ENCODE results near the gene FOXN3.

The FOXN3 gene

DNA sequence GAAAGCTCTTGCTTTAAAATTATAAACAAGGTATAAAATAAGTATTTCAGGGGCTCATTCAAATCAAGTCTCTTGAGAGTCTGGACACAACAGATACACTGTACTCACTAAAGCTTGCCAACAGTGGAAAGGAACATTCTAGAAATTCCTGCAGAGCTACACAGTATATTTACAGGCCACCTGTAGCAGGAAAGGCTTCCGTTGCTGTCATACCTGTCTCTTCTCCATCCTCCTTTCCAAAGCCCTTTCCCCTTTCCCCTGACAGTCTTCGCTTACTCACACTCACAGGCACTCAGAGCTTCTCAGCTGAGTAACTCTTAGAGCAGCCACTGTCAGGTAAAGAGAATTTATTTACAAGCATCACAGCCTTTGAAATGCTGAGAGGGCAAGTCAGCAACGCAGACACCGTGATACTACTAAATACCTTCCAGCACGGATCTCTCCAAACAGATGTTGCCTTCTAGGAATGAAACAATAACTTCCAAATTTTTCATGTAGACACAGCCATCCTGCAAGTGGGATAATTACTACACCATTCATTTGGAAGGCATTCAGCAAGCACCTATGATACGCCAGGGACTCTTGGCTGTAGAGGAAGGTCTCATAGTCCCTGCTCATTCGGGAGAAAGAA lies 167.9 kb downstream of the FOXN3 start:
- no peak for DNase-seq (ENCODE audit: low spot score)

DNA sequence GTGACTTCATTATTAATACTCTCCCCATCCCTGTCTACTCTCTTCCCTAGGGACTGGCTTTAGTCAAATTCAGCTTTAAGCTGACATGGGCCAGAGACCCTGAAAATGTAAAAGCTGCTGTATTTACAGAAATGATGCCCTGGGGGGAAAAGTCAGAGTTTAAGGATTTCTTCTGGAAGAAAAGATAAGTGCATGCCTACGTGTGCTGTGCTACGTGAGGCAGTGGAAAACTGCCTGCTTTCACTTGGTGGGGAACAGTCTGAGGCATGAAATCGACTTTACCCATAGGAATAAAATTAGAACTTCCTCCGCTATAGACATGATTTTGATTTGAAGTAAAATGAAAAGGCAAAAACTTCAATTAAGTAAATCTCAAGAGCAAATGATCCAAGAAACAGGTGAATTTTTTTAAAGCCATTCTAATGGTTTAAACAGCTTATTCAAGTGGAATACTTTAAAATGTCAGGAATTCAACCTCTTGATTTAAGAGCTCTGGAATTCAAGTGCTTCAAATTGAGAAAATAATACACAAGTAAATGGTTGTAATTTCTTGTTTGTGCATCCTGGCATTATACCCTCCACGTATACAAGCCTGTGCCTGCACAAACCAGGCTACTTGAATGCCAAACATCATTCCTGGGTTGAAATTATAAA lies 168.5 kb downstream of the FOXN3 start:
- no peak for DNase-seq (ENCODE audit: low spot score)

DNA sequence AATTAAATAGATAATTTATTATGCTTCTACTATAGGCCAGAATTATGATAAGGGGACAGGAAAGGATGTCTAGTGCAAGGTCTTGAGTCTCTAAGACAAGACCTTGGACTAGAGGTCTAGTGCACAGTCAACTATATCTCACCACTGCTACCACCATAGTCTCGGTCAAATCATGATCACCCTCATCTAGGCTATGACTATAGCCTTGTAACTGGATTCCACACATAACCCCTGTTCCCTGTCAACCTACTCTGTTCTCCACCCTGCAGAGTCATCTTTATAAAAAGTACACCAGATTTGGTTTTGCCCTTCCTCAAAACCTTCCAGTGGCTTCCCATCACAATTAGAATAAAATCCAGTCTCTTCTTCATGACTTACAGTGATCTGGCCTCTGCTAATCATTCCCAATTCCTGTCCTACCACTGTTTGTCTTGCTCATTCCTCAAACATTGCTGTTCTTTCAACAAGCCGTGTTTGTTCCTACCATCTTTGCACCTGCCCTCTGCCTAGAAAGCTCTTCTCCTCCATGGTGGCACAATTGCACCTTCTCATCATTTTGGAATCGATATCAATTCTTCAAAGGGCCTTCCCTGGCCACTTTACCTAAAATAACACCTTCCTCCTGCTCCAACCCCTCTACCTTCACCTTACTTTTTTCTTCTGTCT lies 169.4 kb downstream of the FOXN3 start:
- no peak for DNase-seq (ENCODE audit: low spot score)

DNA sequence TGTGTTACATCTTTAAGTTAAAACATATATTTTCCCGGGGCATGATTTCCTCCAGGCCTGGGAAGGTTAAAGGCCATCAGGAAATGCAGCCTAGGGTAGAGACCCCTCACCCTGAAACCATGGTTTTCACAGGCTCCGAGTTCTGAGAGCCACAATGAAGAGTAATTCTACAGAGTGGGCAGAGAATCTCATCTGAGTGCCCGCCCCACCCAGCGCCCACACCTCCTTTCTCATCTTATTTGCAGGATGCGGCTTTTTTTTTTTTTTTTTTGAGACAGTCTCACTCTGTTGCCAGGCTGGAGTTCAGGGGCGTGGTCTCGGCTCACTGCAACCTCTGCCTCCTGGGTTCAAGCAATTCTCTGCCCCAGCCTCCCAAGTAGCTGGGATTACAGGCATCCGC lies 170.7 kb downstream of the FOXN3 start:
- no peak for DNase-seq (ENCODE audit: low spot score)

DNA sequence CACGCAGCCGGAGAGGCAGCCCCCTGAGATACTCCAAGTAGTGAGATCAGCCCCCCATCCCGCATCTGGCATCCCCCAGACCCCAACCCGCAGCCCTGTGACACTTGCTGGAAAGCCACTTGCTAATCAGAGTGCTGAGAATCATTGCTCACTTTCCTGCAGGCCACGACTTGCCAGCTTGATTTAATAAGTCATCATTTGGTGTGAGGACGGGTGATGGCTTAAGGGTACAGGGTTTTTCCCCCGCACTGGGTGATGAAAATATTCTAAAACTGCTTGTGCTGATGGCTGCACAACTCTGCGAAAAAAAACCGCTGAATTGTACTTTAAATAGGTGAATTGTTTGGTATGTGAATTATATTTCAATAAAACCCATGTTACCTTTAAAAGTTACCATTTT lies 171.2 kb downstream of the FOXN3 start:
- DNase-seq (ENCODE audit: low spot score), result no peak

DNA sequence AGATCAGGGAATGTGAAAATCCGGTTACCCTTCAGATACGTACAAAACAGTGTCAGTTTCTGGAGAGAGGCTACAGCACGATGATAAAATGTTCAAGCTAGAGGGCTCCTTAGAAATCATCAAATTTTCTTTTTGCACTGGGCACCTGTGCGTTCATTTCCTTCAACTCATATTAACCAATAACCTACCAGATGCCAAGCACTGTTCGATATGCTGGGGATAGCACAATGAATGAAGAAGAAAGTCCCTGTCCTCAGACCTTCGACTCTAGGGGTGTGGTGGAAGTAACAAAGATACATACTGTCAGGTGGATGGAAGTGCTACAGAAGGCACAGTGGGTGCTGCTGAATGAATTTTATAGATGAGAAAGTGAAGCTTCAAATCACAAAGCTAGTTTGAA lies 172.3 kb downstream of the FOXN3 start:
- no peak for DNase-seq (ENCODE audit: low spot score)

DNA sequence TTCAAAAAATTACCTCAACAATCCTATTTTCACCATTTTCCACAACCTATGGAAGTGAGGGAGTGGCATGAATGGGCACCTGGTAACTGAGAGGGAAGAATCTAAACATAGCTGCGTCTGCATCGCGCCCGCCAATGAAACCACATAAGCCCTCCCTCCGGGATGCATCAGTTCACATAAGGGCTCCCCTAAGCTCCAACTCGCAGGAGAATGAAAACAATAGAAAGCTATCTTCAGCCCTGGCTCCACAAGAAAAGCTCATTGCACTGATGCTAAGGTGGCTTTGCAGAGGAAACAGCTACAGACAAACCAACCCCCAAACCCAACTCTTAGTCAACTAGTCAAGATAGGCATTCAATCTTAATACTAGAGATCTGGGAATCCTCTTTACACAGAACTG lies 173.3 kb downstream of the FOXN3 start:
- no peak for DNase-seq (ENCODE audit: low spot score)

DNA sequence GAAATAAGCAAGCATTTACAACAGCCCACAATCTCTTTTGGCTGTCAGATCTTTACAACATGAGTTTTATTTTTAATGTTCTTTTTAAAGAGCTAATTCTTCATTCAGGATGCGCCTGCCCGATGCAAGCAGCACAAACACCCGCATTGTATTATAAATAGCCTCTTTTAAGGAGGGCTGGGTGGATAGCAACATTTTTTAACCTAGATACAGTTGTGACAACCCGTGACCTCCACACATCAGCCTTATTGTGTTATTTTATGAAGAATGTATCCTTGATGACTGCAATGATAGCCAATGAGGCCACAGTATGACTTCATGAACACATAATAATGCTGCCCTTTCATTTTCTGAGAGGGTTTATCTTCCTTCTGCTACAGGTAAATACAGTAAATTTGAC lies 173.7 kb downstream of the FOXN3 start:
- no peak for DNase-seq (ENCODE audit: low spot score)

DNA sequence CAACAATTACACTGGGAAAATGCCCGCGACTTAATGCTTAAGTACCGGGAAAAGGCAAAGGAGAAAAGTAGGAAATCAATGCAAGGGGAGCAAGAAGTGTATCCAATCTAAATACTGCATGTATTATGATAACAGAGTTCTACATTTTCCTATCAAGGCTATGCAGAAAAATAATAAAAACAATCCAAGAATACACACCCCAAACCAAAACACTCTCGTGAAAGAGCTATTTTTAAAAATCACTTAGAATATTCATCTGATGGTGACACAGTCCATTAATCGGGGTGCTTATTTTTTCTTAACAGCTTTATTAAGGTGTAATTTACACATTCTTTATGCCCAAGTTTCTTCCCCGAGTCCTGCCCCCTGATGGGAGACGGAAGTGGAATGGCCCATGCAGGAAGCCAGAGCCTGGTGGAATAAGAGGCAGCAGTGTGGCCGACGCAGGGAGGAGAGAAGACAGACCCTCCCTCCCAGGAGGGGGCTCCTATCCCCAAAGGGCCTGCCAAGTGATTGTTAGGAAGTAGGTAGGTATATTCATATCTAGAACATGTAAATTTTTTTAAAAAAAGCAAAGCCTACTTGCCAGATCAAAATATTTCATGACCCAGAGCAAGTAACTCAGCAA lies 174.3 kb downstream of the FOXN3 start:
- DNase-seq (ENCODE audit: low spot score), result no peak

DNA sequence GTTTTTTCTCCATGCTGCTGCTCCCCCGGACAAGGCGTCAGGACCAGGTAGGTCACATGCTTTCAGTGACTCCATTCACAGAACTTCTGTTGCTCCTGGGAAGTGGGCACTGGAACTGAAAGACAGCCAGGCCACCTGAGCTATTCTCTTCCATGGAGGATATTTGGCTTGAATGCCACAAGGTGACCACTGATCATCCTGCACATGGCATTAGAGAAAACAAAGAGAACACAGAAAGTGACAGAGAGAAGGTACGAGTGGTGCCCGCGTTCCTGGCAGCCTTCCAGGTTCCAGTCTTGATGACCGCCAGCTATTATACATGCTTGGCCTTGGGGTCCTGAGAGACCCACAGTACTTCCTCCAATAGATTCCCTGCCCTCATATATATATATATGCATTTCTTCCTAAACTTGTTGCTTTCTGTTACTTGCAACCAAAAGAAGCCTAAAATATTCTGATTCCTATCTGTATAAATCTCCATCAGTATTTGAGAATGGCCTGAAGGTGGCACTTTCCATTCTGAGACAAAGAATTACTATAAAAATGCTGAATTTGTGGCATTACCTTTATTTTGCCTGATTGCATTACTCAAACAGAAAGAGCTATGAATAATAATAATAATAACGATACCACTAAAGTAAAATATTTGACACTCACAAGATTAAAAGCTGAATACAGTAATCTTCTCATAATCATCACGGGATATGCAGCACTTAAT lies 174.9 kb downstream of the FOXN3 start:
- DNase-seq (ENCODE audit: low spot score), result no peak

DNA sequence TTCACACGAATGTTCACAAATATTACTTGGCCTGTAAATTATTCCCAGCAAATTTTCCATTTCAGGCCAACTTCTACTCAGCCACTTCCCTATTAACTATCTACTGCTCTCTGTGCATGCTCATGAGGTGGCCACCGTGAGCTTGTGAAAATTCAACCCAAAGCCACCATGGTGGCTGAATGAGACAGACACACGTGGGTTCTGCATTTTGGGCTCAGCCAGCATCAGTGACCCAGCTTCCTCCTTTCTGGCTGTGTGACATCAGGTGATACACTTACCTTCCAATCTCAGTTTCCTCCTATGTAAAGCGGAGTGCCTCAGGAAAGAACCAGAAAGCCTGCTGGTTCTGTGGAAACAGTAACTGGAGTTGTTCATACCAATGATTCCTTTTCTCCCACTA lies 175.8 kb downstream of the FOXN3 start:
- DNase-seq (ENCODE audit: low spot score), result no peak

DNA sequence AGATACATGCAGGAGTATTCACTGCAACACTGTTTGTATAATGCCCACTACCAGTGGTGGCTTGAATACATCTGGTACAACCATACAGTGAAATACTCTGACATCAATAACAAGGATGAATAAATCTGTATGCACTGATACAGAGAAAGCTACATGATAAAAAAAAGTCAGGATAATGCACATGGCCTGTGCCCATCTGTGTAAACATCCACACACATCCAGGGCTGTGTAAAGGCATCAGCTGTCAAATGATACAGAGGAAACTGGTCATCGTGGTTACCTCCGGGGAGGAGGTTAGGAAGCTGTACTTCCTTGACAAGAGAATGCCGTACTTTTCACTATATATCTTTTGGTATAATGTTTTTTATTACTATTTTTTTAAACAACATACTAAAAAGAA lies 176.6 kb downstream of the FOXN3 start:
- no peak for DNase-seq (ENCODE audit: low spot score)

DNA sequence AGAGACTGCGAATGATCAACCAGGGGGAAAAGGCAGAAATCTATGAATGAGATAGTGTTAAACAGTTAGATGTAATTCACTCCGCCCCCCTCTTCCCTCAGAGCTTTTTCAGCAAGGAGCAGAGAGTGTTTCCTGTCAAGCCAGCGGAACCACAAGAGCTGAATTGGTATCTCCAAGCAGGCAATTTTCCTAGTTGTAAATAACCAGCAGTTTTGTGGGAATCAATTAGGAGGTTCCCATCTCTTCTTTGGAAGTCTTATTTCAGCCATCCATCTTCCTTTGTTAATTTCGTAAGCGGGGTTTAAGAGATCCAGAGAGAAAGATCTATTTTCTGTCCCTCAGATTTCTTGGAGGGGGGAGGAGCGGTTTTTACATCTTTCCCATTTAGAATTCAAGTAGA lies 178.0 kb downstream of the FOXN3 start:
- DNase-seq (ENCODE audit: low spot score), result no peak

DNA sequence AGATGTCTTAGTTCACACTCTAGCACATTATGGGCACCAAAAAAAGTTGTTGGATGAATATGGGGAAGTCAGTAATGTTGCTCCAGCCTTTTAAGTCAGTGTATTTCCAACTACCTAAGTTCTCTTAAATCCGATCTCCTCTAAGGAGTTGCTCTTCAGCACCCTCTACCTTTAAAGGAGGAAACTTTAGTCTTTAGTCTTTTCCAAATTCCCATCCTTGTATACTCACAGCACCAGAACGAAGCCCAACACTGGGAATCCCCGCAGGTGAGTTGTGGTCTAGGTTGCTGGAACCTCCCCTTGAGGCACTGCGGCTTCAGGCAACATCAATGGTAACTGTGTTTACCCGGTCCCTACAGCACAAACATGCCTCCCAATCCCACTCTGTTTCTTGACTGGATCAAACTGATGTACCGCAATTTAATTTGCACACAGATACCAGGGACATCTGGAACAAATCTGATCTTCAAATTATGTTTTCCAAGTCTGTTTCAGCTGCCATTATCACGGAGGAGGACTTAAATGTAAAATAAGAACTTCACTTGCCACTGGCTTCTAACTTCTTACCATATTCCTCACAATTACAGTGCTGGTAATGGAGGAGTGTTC lies 179.0 kb downstream of the FOXN3 start:
- DNase-seq (ENCODE audit: low spot score), result no peak

DNA sequence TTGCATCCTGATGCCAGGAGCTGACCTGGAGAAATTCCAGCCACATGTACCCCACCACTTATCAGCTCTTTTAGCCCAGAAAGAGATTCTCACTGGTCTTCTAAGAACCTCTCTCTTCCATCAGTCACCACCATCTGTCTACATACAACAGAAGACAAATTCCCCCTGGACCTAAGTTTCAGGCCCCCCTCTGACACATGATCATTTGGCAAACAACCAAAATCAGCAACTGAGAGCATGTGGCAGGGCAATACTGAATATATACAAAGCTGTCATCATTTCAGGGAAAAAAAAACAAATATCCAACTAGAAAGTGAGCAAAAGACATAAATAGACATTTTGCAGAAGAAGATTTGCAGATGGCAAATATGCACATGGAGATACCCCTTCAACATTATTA lies 180.2 kb downstream of the FOXN3 start:
- no peak for DNase-seq (ENCODE audit: low spot score)

DNA sequence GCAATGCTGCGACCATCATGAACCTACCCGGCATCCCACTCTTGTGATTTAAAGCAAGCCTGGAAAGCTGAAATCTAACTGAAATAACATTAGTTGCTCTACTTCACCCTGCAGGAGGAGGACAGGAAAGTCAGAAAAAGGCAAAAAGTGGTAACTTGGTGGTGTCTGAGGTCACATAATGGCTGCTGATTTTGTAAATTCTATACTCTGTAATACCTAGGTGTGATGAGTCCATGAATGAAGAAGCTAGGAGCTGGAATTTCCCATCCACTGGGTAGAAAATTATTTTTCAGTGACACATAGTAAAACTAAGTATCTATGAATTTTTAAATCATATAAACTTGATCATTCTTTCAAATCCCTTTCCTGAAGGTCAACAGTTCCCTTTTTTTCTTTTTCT lies 183.8 kb downstream of the FOXN3 start:
- no peak for DNase-seq (ENCODE audit: low spot score)

DNA sequence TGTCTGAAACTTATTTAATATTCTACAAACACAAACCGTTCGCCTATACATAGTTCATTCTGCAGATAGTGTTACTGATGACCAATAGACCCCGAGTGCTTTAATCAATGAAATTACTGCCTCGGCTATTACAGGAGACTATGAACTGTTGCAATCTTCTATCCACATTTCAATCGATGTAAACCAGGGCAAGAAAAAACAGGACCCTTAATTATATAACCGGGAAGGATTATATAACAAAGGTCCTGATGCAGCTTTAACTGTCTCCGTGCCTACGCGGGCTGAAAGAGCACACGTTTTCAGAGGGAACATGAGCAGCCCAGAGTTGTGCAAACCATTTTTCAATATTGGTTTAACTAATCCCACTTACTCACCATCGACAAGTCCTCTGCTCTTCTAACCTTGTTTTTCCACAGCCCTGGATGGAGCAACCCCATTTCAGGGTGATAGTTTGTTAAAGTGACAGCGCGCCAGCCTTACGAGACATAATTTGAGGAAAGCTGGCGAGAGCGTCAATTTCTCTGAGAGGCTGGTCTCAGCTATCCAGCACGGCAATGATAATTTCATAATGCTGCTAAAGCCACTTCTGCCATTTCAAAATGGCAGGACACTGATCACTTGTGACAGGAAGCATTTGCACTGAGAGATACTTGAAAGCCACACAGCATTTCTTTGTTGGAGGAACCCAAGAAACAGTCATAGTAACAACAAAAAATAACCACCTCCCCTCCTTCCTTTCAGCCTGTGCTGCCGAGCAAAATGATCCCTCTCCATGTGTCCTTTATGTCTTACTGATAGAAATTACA lies 184.6 kb downstream of the FOXN3 start:
- peak; percentile 16 for DNase-seq (ENCODE audit: low spot score)

DNA sequence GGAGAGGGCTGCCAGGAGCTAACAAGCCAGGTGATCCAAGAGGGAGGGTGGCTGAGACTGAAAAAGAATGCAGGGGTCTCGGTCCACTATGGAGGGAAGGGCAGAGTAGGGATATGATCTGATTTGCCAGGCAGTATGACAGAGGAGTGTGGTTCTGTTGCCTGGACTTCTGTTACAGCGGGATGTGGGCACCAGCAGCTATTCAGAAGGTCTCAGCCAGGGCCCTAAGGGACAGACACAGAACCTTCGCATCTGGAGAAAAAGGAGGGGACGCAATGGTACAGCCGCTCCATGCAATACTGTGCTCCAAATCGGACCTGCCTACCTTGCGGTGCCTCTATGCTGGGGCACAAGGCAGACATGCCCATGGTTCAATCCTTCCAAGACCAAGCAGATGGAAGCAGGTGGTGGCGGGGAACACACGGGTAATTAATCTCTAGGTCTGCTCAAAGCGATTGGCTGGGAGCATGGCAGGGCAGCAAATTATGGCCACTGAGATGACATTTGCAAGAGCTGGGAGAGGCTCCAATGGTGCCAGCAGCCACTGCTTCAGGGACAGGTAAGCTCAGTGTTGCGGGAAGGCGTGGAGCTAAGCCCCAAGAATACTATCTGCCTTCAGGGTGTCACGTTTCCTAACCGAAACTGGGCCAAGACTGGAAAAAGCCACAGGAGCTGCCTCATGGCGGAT lies 185.5 kb downstream of the FOXN3 start:
- no peak for DNase-seq (ENCODE audit: low spot score)

DNA sequence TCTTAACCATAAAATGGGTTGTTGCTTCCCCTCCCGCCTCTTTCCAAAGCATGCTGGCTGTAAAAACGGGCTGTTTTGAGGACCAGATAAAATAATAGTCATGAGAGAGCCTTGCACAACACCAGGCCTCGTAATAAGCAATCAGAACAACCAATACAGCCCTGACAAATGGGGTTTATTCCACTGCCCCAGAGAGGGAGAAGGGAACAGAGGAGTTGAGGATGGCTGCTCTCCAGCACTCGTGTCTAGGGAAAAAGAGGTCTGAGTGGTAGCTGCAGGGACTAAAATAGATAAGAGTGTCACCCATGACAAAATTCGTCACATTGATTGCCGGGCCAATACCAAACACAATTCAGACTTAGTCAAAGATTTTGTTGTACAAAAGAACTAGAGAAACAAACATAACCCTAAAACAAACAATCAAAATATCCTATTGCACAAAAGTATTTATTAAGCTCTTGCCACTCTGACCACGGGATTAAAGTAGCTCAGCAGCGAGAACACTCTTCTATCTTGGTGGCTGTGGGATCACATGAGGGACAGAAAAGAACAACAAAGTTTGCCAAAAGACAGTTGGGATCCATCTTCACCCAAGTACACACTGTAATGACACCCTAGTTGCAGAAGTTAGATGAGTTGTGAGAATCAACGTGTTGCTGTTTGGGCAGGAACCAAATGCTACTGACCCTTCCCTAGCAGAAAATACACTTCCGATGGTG lies 188.0 kb downstream of the FOXN3 start:
- DNase-seq (ENCODE audit: low spot score), result no peak

DNA sequence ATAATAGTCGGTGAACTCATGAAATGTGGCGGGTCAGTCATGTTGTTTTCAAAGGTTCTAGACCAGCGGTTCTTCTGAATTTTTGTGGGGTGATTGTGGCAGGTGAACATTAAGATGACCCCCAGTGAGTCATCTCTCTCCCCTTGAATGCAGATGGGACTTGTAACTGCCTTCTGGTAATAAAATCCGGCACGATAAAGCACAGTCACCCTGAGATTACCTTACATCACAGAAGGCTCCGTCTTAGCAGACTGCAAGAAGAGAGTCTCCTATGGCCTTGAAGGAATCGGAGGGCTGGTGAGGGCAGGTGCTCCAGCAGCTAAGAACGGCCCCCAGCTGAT lies 189.6 kb downstream of the FOXN3 start:
- DNase-seq (ENCODE audit: low spot score), result no peak

Data from HuH-7 (cell line).